GM11168 (cell line): ENCODE data around the gene DBN1.

Experiments used
- in situ Hi-C: fragments of 300-500 bp; cut with MboI; formaldehyde crosslinking; loops from one replicate; pipeline ENCODE4 v1.12.0; 2022; ENCODE audit warnings: low sequenced_read_pairs; ENCODE audit not compliant: unreplicated experiment

Gene DBN1

DNA sequence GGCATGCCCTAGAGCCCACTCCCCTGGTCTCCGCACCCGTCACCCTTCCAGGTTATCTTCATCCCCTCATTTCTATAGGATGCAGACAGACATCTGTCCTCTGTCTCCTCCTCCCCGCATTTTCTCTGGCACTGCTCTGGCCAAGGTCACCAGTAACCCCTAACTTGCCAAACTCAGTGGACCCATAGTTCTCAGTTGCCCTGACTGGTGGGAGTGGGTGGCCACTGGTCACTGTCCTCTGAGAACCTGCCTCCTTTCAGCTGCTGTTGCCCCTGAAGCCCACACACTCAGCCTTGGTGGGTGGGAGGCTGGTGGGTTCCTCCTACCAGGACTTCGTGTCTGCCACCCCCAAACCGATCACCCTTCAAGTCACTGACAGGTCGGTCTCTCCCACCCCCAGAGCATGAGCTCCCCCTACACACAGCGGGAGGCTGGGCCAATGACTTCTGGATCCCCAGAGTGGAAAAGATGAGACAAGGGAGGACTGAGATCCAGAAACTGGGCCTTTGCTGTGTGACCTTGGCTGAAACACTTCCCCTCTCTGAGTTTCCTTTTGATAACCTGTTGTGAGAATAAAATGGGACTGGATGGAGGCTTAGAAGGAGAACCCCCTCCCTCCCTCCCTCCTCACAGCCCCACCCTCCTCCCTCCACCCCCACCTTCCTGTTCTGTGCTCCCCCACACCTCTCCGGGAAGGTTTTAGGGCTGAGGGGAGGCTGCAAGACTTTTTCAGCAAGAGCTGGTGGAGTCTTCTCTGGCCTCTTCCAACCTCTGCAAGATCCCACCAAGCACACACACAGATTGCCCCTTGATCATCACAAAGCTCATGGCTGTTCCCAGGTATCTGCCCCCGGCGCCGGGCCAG, 2.4 kb upstream of the DBN1 start:
- in situ Hi-C loops: no loop called here

DNA sequence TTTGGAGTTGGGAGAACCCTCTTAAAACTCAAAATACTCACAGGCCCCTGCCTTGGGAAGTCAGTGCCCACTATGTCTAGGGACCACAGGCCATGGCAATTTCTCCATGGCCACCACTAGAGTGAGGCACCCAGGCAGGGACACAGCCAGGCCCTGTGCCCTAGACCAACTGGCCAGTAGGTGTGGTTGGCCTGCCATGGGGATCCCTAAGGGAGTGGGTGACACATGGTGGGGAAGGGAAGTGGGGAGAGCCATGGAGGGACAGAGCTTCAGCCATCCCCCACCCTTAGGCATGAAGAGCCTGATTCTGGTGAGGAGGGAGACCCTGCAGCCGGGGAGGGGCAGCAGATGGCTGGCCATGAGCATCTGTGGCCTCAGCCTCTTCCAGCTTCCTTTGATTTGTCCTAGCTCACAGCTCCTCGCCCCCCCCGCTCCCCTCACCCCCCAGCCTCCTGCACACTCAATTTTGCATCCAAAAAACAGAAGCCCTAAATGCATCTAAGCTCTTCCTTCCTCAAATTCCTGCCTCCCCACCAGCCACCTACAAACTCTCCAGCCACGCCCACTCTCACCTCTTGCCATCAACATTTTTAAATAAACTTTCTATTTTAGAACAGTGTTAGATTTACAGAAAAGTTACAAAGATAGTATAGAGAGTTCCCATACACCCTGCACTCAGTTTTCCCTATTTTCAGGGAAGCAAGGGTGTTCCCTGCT, 1.6 kb upstream of the DBN1 start:
- in situ Hi-C loops: no loop called here

DNA sequence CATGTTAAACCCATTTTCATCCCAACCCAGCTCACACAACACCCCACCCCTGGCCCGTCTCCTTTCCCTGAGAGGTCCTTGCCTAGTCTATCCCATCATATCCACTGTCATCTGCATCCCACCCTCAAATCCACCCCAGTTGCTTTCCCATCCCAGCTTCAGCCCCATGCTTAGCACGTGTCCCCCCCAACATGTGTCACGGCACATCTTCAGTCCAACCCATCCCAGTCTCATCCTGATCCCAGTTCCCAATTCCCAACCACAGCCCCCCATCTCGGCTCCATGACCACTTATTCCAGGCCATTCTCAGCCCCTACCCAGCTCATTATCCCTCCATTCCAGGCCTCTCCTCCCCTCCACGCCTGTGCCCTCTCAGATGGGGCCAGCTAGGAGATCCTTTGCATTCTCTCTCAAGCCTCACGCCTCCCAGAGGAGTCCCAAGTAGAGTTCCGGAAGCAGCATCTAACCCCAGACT, 605 bp upstream of the DBN1 start:
- in situ Hi-C loops: no loop called here

DNA sequence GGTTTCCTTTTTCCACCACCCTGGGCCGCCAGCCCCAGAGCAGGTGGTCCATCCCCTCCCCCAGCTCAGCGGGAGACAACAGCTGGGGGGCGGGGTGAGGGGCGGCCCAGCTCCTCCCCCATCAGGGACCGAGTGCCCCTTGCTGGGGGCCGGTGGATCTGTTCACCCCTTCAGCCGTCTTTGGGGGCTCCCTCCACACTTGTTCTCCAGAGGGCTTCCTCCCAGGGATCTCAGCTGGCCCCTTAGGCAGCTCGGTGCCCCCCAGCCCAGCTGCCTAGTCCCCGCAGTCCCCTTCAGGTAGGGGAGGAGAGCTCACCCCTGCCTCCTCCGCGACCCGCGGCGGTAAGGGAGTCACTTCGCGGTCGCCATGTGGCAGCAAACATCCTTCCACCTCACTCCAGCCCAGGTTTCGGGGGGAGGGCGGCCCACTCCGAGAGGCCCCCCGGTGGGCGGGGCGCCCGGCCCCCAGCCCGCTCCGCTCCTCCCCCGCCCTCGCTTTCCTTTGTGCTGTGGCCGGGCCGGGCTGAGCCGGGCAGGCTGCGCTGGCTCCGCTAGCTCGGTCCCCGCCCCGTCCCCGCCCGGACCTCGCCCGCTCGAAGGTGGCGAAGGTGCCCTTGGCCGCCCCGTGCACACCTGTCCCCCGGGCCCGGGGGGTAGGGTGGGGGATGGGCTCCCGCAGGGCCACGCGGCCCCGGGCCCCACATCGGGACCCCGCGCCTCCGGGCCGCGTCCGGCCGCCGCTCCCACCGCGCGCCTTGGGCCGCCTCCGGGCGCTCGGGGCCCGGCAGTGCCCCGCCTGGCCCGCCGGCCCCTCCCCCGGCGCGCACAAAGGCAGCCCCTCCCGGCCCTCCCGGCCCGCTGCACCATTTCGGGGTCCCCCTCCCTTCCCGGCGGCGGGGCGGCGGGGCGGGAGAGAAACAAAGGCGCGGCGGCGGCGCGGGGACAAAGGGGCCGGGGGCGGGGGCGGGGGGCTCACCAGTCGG, 683 bp downstream of the DBN1 start:
- in situ Hi-C loops: no loop called here

DNA sequence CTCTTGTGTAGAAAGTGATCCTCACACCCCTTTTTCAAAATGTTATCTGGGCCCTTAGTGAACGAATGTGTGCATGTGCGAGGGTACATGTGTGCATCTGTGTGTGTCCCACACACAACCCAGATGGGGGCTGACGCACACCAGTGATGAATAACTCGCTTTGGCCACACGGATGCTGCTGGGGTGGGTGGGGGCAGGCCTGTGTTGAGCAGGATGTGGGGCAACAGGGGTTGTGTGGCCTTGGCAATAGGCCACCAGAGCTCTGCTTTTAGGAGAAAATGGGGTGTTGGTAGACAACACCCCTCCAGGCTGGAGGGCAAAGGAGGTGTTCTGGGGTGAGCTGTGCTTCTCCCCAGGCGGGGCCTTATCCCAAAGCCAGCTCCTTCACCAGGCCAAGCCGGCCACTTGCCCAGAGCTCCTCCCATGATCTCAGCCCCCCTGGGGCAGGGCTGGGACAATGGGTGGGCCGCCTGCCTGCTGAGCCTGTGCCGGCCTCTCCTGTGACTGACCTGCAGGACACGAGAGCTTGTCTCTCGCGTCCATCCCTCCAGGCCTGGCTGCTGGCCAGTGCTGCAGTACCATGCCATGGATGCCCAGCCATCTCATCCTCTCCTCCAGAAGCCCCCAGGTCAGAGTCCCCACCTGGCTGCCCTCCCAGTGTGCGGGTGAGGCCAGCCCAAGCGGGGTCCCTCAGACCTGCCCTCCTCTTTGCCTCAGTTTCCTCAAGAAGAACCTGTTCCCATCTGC, 1.7 kb downstream of the DBN1 start:
- in situ Hi-C loops: no loop called here

DNA sequence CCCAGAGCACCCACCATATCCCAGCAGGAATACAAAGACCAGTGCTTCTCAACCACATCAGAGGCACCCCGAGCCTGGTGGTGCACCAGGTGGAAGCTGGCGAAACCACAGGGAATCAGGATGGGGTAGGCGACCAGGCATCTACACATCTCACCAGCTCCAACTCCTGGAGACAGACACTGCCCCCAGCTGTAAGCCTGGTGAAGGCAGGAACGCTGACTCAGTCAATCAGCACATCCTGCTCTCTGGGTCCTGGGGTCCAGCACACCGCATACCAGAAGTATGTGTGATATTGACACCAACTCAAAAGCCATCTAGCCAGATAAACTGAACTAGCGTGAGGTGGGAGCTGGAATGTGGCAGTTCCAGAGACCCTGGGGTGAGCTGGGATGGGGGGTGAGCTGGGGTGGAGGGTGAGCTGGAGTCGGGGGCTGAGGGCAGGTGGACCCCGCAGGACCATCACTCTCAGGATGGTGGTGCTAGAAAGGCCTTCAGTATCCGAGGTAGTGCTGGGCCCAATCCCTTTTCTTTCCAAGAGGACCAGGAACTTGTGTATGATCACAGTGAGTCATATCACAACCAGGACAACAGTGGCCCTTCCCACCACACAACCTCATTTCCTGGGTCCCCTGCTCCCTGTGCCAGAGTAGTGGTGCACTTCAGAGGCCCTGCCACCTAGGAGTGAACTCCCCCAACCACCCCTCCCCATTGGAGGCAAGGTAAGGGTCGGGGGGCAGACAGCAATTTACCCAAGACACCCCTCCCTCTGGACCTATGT, 2.5 kb downstream of the DBN1 start:
- in situ Hi-C loops: no loop called here

DNA sequence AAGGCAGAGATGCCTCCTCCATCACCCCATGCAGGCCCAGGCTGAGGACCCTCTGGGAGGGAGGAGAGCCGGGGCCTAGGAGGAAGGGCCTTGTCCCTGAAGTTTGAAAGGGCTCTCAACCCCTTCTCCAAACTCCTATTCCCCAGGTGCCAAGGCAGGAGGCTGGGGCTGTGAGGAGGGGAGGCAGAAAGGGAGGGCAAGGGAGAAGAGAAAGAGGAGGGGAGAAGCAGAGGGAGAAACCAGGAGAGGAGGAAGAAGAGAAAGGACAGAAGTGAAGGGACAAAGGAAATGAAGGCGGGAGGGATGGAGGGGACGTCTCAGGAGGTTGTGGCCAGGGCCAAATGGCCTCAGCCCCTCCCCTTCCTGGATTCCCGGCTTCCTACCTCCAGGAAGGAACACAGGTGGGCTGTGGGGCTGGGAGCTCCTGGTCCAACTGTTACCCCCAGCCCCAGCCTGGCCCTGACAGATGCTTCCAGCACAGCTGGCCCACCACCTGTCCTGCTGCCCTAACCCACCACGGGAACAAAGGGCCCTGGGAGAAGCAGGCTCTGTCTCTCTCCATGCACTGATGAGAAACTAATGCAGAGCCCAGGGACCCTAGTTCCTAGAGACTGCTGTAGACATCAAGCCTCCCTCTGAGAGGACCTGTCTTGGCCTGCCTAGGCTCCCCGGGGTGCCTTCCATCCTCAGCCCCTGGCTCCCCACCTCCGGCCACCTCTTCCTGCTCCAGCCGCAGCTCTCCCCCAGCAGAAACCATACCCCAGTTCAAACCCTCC, 3.5 kb downstream of the DBN1 start:
- in situ Hi-C loops: no loop called here

DNA sequence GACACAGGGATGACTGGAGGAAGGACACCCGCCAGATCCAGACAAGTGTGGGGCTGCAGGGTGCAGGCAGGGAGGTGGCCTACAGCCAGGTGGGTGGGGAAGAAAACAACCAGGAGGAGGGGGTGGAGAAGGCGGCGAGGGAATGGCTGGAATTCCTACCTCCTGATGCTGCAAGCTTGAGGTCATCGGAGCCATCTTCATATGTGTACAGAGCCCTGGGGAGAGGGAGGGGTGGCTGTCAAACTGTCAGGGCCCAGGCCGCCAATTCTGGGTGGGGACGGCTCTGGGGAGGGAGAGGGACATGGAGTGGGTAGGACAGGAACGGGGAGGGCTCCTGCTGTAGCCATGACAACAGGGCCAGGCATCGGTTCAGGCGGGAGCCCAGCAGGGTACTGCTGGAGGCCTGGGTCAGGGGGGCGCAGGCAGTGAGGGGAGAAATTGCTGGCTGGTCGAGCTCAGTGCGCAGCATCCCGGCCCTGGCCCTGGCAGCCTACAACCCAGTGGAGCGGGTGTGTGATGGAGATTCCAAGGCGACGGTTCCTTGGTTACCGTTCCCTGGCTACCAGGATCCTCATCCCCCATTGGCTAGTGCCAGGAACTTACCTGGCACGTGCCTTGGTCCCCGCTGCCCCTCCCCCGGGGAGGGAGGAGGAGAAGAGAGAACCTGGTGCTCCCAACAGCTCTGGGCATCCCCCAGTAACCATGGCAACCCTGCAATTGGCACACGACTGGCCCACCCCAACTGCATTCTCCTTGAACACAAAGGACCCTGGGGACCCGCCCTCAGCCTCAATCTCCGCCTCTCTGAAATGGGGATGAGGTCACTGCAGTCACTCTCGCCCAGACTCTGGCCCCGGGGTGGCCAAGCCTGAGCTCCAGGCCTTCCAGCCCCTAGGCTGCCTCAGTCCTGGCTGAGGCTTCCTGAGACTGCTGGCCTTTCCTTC, 4.5 kb downstream of the DBN1 start:
- in situ Hi-C loops: no loop called here

DNA sequence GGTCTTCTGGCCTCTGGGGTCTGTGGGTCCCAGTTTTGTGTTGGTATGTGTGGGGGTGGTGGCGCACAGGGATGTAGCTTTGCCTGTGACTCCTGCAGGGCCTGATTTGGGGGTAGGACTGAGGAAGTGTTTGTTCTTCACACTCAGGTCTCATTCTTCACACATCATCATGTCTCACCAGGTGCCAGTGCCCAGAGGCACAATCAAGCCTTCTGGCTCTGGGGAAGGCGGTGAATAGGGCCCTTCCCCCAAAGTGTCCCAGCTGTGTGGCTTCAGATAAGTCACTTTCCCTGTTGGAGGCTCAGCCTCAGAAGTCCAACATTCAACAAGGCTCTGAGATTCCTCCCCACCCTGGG, 5.1 kb downstream of the DBN1 start:
- in situ Hi-C loops: no loop called here

DNA sequence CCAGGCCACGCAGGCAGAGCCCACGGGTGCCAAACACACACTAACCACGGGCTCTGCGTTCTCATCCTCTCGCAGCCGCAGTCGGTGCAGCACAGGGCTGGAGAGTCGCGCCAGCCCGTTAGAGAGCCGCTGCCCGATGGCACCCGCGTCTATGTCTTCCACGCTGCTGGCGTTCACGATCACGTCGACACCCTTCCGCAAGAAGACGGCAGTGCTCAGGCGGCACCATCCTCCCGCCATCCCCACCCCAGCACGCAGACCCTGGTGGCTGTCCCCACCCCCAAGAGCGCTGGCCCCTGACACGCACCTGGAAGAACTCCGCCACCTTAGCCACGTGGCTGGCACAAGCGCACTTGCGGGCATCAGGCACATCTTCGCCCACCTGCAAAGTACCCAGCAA, 6.0 kb downstream of the DBN1 start:
- in situ Hi-C loops: no loop called here

DNA sequence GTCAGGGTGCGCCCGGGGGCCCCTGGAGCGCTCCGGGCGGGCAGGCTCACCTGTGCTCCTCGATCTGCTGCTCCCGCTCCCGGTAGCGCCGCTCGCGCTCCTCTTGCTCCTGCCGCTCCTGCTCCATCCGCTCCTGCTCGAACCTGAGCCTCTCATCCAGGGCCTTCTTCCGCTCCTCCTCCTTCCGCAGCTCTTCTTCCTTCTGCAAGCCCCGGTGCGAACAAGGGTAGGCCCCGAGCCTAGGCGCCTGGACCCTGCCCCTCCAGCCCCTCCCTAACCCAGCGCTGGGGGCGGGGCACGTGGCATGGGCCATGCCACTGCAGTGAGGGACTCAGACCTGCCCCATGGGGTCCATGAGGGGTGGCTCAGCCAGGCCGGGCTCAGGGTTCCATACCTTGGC, 6.6 kb downstream of the DBN1 start:
- in situ Hi-C loops: no loop called here

DNA sequence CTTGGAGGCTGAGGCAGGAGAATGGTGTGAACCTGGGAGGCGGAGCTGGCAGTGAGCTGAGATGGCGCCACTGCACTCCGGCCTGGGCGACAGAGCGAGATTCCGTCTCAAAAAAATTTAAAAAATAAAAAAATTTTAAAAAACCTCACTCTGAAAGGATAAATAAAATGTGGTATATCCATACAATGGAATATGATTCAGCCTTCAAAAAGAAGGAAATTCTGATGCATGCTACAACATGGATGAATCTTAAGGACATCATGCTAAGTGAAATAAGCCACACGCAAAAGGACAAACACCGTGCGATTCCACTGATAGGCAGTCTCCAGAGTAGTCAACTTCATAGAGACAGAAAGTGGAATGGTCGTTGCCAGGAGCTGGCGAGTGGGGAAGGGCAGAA, 8.4 kb downstream of the DBN1 start:
- in situ Hi-C loops: no loop called here

DNA sequence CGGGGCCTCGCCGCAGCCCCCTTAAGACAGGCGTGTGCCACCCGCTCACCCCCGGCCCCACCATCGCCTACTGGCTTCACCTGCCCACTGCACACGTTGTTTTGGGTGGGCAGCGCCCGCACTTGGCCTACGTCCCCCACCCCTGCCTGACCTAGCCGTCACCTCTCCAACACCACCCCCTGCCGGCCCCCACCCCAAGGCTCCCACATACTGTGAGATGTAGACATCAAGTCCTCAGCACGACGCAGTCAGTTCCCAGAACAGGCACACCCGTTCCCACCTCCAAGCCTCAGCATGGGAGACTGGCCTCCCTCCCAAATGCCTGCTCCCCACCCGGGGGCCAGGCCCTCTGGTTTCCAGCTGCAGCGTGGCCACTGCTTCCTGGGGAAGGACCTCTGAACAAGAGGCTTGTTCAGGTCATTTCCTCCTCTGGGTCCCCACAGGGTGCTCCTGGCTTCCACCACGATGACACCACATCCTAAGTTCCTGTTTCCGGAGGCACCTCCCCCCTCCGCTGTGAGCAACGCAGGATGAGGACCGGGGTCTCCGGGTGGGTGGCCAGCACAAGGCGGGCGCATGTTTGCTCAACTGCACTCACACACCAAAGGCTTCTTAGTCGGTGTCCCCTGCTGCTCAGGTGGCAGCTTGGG, 11.3 kb downstream of the DBN1 start:
- in situ Hi-C loops: no loop called here

DNA sequence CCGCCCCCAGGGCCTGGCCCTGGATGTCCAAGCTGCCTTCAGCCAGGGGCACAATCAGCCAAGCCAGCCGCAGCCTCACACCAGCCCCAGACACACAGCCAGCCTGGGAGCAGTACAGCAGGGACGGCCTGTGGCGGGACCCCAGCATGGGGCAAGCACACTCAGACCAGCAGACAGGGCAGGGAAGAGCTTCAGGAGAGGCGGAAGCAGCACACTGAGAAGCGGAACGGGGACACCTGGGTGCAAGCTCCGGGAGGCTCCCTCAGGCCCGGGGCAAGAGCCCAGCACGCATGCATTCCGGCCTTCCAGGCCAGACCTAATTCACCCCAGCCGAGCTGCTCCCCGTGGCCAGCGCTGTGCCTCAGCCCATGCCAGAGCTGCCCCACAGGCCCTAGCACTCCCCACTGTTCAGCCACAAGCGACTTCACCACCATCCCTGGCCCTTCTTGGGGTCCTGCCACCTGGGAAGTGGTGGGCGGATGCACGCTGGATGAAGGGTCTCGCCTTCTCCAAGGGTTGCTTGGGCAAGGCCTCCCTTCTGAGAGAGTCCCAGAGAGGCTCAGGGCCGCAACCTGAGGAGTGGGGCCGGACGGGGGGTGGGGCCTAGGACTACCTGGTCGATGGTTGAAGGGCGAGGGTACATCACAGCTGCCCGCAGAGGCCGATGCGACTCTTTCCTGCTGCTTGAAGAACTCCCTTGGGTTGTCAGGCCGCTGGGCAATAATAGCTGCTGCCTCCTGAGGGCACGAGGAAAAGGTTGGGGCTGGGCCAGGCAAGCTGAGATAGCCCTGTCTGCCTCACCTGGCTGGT, 13.4 kb downstream of the DBN1 start:
- in situ Hi-C loops: no loop called here

DNA sequence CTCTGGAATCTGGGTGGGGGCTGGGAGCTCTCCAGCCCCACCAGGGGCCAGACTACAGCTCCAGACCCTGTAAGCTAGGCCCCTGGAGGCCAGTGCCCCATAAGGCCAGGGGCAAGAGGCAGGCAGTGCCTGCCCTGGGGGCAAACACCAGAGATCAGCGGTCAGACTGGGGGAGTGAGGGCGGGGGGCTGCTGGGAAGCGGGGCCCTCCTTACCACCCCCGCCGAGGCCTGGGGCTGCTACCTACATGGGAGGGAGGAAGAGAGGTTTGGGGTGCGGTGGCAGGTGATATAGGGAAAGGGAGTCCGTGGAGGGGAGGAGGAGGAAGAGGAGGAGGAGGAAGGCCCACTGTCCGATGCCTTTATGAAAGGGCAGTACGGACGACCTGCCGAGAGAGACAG, 14.1 kb downstream of the DBN1 start:
- in situ Hi-C loops: no loop called here

DNA sequence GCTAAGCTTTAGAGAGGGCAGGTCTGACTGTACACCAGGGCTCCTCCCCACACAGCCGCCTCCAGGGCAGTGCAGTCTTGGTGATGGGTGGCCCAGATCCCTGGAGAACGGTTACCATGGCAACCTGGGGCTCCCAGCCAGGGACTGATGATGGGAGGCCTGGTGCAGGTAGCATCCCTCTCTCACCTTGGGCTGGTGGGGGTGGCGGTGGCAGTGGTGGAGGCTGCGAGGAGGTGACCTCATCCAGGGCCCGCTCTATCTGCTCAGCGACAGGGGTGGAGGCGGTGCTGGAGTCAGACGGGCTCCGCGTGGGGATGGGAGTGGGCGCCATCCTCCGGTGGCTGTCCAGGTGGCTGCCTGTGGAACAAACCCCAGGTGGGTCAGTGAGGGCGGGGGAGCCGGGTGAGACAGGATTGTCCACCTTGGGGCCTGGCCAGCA, 14.5 kb downstream of the DBN1 start:
- in situ Hi-C loops: no loop called here
